Psoas muscle (tissue), 8 donors: ENCODE results near the gene GLTP. TPM values are rescaled to one million over a fixed set of nuclear protein-coding genes. Genes with fewer than 3 reads are reported as not detected.

Experiments
- ATAC-seq, 4 donors: fragments of 200-7000 bp; cut with Tn5 transposase; one replicate each; pipeline ENCODE4 v1.9.1; 2020; ENCODE audit warnings: moderate library complexity in 3 of 4, mild to moderate bottlenecking in 2 of 4
- DNase-seq, 2 donors: peaks; one replicate each; pipeline ENCODE4 v3.0.0-alpha.2; 2020
- H3K27ac ChIP-seq: fragments of 200-600 bp; one replicate; pipeline ENCODE4 v1.8.0; 2022
- H3K27me3 ChIP-seq, 3 donors: fragments of 200-600 bp in 1 of 3; one replicate each; pipeline versions ENCODE4 v1.6.1 to v1.8.0; 2013 to 2022; ENCODE audit warnings: low read length in 2 of 3, mild to moderate bottlenecking in 2 of 3, moderate library complexity in 1 of 3; ENCODE audit not compliant: insufficient read depth in 3 of 3
- H3K36me3 ChIP-seq, 2 donors: fragments of 200-600 bp in 1 of 2; one replicate each; pipeline versions ENCODE4 v1.6.1 to v1.8.0; 2013 to 2022; ENCODE audit warnings: low read depth in 1 of 2, mild to moderate bottlenecking in 1 of 2, moderate library complexity in 1 of 2; ENCODE audit not compliant: insufficient read depth in 1 of 2
- H3K4me1 ChIP-seq: fragments of 200-600 bp; one replicate; pipeline ENCODE4 v1.8.0; 2022
- H3K4me3 ChIP-seq: fragments of 200-600 bp; one replicate; pipeline ENCODE4 v1.8.0; 2022; ENCODE audit warnings: mild to moderate bottlenecking
- H3K9me3 ChIP-seq: fragments of 200-600 bp; one replicate; pipeline ENCODE4 v1.8.0; 2022
- CTCF ChIP-seq: fragments of 200-600 bp; IDR thresholded peaks from one replicate; pipeline ENCODE4 v1.8.0; 2022; ENCODE audit warnings: antibody characterized with exemption
- WGBS, 3 donors: extraction: QIAGEN DNeasy Blood & Tissue Kit; methylation state at CpG; one replicate each; pipeline versions ENCODE4 v1.1.6 to v1.1.7; 2013; 5-methylcytosine and 5-hydroxymethylcytosine counted together
- intact Hi-C, 2 donors: fragments of 100-400 bp; cut with DNase I; formaldehyde crosslinking; loops; one replicate each; pipeline versions ENCODE4 v1.11.0 to v1.14.2; 2022
- polyA plus RNA-seq, 3 donors: library from polyadenylated mRNA; stranded (reverse); fragments of 200-250 nt; gene quantifications; one replicate each; pipeline ENCODE4 v1.2.3, GENCODE V29; 2013
- total RNA-seq, 4 donors: library from RNA; stranded (reverse); fragmentation: NEBNext Ultra II Directional in 2 of 4; extraction: Animal tissue kit (Norgen Biotek cat#: 25700) in 2 of 4; gene quantifications; one replicate each; pipeline versions ENCODE4 v1.2.1 to v1.2.4, GENCODE V29; 2021 to 2023
- donor health status: healthy with polysubstance abuse.
- donor health status: DM: no; HTN: no; CAD: no; lungs with moderate emphysema.
- donor health status: Bipolar disorder and iron deficiency.
- donor health status: healthy.
- donor health status: DM: yes; HTN: yes; CAD: no.
- donor health status: DM: no; HTN: no; CAD: no.
- donor health status: DM: no; HTN: no; CAD: no.
- donor health status: DM: yes; HTN: yes; CAD: no.

GLTP gene
- total and polyA plus RNA-seq, 7 donors, result 12.1 to 23.3 (median 16.9) TPM

- DNase-seq (peak; percentile 86 to 91), ATAC-seq (peak; percentile 92 to 99 (median 95))
- Histone ChIP-seq H3K4me3 (peak overlapping the region; percentile 30), H3K9me3 (no peaks in the 10 kb centered on the region), H3K27me3 (no peaks in the 10 kb centered on the region), H3K4me1 (peaks cover 4% of the 10 kb centered on the region), H3K36me3 (no peaks in the 10 kb centered on the region), H3K27ac (no peak overlapping the region)
- WGBS, 3 donors, result 11 to 13% (median 13%) methylated on average over 30 of the region's 30 CpGs
- TF ChIP-seq CTCF, result peak; percentile 94
- intact Hi-C loops, result loop anchor here (1.0 to 2.0 kb wide), 2 partner anchors 40 kb away; no protein-coding TSS in a partner anchor
Observed at GRCh38 chr12:109844983-109845823, 35.1 kb downstream of the GLTP start.

- peaks cover 4% of the 10 kb centered on the region for H3K4me1 ChIP-seq
- DNase-seq, result no peak
- intact Hi-C loops, result loop anchor here in 1 of 2 donors (2.0 kb wide), 1 partner anchor 39 kb away; no protein-coding TSS in a partner anchor
- ATAC-seq, result no peak
- H3K4me3 ChIP-seq, result no peak overlapping the region
- H3K36me3 ChIP-seq, result no peaks in the 10 kb centered on the region
- no peak for TF ChIP-seq CTCF
- H3K9me3 ChIP-seq, result no peaks in the 10 kb centered on the region
- H3K27ac ChIP-seq, result no peak overlapping the region
- H3K27me3 ChIP-seq, result no peaks in the 10 kb centered on the region
- WGBS, 3 donors, result 87 to 90% (median 88%) methylated on average over 5 of the region's 5 CpGs
Observed at GRCh38 chr12:109844091-109844490, 36.2 kb downstream of the GLTP start.

- WGBS, 3 donors, result 85 to 86% (median 85%) methylated on average over 5 of the region's 5 CpGs
- Histone ChIP-seq H3K27ac (no peak overlapping the region), H3K9me3 (no peaks in the 10 kb centered on the region), H3K27me3 (peaks cover 0 to 2% (median 0%) of the 10 kb centered on the region in 3 donors), H3K4me3 (no peak overlapping the region), H3K36me3 (no peaks in the 10 kb centered on the region), H3K4me1 (peaks cover 4% of the 10 kb centered on the region)
- DNase-seq (no peak), ATAC-seq (no peak)
- intact Hi-C loops, result no loop called here
- TF ChIP-seq CTCF, result no peak
Observed at GRCh38 chr12:109842021-109842420, 38.3 kb downstream of the GLTP start.

GRCh38 chr12:109841356-109841755, 39.0 kb downstream of the GLTP start:
- WGBS, 3 donors, result 81 to 86% (median 83%) methylated on average over 9 of the region's 9 CpGs
- Histone ChIP-seq H3K27me3 (peaks cover 0 to 2% (median 0%) of the 10 kb centered on the region in 3 donors), H3K4me3 (no peak overlapping the region), H3K36me3 (no peaks in the 10 kb centered on the region), H3K4me1 (peaks cover 4% of the 10 kb centered on the region), H3K27ac (no peak overlapping the region), H3K9me3 (no peaks in the 10 kb centered on the region)
- intact Hi-C loops, result no loop called here
- TF ChIP-seq CTCF, result no peak
- DNase-seq, result no peak
- no peak for ATAC-seq
